ENCODE measurements around the gene EXOC6B.

Gene EXOC6B

DNA sequence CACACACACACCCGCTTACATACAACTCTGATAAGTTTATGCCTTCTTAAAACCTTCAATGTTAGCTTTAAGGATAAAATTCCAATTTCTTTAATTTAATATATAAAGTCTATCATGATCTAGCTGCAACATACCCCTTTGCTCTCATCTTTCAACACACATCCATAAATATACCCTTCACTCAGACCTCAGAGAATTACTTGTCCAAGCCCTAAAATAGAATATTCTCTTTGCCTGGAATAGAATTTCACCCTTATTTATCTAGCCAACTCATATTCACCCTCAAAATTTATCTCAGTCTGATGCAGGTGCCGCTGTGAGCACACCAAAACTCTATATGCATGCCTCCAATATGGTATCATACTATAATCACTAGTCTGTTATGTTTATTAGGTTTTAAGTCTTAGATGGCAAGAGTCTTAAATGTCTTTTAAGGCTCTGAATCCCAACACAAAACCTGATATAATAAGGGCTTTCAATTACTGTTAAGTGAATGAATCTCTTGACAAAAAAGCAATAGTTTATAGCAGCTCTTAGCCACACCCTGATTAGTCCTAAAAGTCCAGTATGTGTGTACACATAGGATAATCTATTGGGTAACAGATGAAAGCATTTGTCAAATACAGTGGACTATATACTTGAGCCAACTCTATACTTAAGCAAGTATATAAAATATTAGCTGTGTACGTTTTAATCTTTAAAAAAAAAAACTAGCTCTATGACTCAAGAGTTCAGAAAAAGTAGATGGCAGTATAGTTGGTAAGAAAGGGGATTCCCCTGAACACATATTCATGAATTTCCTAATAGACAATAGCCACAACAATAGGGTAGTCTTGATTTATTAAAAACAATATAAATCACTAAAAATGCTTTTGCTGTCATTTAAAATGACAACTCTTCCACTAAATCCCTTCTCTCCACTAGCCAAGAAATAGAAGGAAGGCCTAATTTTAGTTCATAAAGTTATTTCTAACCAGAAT, 144.5 kb downstream of the EXOC6B start:
- no peak overlapping the region for H3K27ac ChIP-seq
- TF ChIP-seq, protein P1, sequence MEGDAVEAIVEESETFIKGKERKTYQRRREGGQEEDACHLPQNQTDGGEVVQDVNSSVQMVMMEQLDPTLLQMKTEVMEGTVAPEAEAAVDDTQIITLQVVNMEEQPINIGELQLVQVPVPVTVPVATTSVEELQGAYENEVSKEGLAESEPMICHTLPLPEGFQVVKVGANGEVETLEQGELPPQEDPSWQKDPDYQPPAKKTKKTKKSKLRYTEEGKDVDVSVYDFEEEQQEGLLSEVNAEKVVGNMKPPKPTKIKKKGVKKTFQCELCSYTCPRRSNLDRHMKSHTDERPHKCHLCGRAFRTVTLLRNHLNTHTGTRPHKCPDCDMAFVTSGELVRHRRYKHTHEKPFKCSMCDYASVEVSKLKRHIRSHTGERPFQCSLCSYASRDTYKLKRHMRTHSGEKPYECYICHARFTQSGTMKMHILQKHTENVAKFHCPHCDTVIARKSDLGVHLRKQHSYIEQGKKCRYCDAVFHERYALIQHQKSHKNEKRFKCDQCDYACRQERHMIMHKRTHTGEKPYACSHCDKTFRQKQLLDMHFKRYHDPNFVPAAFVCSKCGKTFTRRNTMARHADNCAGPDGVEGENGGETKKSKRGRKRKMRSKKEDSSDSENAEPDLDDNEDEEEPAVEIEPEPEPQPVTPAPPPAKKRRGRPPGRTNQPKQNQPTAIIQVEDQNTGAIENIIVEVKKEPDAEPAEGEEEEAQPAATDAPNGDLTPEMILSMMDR (conservative IDR thresholded peaks at IDR 0.05): no peak

DNA sequence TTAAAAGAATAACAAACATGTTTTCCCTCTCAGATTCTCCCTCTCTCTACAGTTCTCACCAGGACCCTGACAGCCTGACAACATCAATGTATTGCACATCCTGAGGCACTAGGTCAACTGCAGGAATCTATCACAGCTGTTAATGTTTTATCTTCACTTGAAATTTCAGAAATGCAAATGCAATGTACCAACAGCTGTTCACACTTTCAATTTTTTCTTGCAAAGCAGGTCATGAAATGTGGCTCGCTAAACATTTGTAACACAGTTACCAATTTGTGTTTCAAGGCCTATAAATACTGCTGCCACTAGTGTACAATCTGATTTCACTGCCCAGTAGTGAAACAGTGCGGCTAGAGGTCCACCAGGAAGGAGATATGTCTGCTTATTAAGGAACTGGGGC, 147.8 kb downstream of the EXOC6B start:
- H3K27ac ChIP-seq: no peak overlapping the region
- TF ChIP-seq, protein P1 (conservative IDR thresholded peaks at IDR 0.05): no peak

DNA sequence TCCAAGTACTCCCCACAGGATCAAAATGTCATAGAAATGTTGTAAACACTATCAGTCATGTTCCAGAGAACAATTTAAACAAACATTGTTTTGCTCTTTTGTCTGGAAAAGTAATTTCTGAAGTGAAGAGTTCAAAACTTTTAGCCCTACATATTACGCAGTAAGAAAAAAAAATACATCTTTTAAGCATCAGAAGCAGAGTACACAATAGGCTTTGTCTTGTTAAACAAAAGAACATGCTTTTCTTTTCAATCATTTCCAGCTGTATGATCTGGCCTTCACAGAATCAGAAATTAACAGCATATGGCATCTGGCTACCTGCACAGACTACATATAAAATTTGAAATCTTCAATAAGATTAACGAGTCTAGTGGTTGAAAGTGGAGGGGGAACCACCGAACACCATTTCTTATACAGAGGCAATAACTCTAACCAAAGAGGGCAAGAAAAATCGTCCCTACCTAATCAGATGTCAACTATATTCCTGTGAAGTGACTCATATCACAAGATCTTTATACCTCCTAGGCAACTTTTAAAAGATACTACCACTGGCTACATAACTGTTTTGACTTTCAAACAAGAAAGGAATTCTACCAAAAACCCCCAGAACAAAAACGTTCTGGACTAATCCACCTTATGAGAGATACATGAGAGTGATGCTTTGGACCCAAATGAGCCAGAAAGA, 149.3 kb downstream of the EXOC6B start:
- H3K27ac ChIP-seq: no peak overlapping the region
- TF ChIP-seq, protein P1 (conservative IDR thresholded peaks at IDR 0.05): no peak

DNA sequence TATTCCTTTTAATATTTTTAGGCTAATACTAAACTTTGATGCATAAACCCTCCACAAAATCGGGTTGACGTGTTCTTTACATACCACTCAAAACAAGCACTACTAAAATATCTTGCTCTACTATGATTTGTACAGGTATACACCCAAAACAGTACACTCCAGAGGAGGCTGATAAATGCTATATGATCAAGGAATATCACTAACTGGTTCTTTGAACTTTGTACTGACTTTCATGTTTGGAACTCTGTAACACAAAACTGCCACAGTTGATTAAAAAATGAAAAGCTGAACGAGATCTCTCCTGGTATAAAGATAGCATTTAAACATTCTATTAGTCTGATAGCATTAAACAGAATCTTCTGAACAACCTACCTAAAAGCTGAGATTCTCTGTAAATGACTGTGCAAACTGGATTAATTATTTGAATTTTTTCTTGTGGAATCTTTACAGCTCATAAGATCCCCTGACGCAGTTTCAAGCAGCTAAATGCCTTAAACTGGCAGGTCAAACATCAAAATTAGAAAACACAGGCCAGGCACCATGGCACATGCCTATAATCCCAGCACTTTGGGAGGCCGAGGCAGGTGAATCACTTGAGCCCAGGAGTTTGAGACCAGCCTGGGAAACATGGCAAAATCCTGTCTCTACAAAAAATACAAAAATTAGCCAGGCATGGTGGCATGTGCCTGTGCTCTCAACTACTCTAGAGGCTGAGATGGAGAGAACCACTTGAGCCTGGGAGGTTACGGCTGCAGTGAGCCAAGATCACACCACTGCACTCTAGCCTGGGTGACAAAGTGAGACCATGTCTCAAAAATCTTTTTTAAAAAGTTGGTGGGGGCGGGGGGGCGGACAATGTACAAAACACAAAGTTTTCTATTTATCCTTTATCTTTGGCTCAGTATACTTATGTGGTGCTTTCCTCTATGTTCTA, 150.6 kb downstream of the EXOC6B start:
- H3K27ac ChIP-seq: no peak overlapping the region

DNA sequence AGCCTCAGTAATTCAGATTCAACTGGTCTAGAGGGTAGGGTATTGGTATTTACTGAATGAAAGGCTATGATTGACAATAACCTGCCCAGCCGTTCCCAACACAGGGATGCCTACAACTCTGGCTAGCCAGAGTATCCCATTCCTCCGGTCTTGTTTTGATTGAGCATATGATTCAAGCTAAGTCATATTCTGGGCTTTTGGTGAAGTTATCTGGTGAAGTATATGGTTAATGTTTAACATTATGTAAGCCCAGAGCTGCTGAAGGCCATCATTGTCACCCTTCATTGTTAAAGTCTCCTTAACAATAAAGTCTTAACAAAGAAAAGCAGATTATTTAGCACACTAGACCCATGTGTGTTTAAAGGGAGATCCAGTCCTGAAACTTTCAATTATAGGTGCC, 152.6 kb downstream of the EXOC6B start:
- TF ChIP-seq, protein P1 (conservative IDR thresholded peaks at IDR 0.05): no peak
- H3K27ac ChIP-seq: no peak overlapping the region

More for the DNA sequence above, 150.6 kb downstream of the EXOC6B start:
- TF ChIP-seq, protein P1 (conservative IDR thresholded peaks at IDR 0.05): no peak

DNA sequence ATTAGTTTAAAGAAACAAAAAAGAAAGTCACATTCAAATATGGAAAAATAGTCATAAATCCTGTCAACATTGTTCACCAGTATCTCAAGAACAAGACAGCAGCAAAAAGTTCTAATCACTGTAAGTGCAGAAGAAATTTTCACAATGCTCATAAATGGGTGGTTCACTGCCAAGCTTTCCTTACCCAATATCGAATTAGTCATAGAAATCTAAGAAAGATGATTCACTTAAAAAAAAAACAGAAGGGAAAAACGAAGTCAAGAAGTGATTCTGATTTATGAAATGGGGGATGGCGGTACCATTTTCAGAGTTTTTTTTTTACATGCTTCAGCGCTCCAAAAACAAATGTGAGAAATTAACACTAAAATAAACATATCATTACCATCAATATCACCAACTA, 156.7 kb downstream of the EXOC6B start:
- no peak overlapping the region for H3K27ac ChIP-seq
- TF ChIP-seq, protein P1 (conservative IDR thresholded peaks at IDR 0.05): no peak

Measured in VCaP (cell line).